Right kidney (tissue), 1 donor: Measurements from ENCODE around the gene ZNF317.
"Not testable (repeated sequence)": the region's sequence is repeated elsewhere in the genome, so short reads cannot be mapped to it uniquely, and the experiment has no call there.

ENCODE experiments used
- DNase-seq: peaks from one replicate; pipeline ENCODE4 v3.0.0-alpha.2; 2016

ZNF317 gene

GRCh38 chr19:9171393-9171991 is 31.3 kb downstream of the ZNF317 start:
- no peak for DNase-seq

GRCh38 chr19:9175326-9175725 is 35.1 kb downstream of the ZNF317 start:
- no peak for DNase-seq

- no peak for DNase-seq
Measured at GRCh38 chr19:9178901-9179300, 38.7 kb downstream of the ZNF317 start, which contains the start of gene OR7D2. Gene OR7D2 (plus strand): TSS chr19:9178979. CDS start chr19:9185782, 6,803 bp downstream.

GRCh38 chr19:9183000-9183399 is 42.8 kb downstream of the ZNF317 start:
- DNase-seq: no peak

GRCh38 chr19:9187191-9187590 is 47.0 kb downstream of the ZNF317 start:
- DNase-seq: no peak

- DNase-seq: no peak
Measured at GRCh38 chr19:9189535-9189934, 49.3 kb downstream of the ZNF317 start.

- DNase-seq: not testable (repeated sequence)
Measured at GRCh38 chr19:9198044-9198443, 57.8 kb downstream of the ZNF317 start.

- DNase-seq: peak; percentile 45
Measured at GRCh38 chr19:9205501-9206113, 65.4 kb downstream of the ZNF317 start.
